ENCODE data around the gene DRC7.

Gene DRC7

DNA sequence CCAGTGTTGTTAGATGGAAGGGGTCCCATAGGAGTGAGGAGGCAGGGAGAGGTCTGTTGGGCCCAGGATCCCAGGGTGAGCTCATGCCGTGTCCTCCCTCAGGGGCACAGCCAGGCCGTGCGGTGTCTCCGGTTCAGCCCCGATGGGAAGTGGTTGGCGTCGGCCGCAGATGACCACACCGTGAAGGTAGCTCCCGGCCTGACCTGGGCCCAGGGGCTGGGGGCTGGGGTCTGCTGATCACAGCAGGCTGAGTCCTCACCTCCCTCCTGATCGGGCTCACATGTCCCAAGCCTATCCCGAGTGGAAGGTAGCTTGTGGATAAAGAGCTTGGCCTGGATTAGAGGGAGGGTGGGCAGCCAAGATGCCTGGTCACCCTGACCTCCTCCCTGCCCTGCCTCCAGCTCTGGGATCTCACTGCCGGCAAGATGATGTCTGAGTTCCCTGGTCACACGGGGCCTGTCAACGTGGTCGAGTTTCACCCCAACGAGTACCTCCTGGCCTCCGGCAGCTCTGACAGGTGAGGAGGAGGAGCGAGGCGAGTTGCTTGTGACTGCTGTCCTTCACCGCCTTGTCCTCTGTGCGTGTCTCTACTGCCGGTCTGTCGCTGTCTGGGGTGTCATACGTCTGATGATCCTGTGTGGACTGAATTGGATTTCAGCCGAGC is 57.1 kb downstream of the DRC7 start:
- H3K27ac ChIP-seq, result no peak overlapping the region
- no peak for TF ChIP-seq ZFX (IDR thresholded peaks at IDR 0.05; ENCODE audit: borderline replicate concordance)
- TF ChIP-seq, protein P1, sequence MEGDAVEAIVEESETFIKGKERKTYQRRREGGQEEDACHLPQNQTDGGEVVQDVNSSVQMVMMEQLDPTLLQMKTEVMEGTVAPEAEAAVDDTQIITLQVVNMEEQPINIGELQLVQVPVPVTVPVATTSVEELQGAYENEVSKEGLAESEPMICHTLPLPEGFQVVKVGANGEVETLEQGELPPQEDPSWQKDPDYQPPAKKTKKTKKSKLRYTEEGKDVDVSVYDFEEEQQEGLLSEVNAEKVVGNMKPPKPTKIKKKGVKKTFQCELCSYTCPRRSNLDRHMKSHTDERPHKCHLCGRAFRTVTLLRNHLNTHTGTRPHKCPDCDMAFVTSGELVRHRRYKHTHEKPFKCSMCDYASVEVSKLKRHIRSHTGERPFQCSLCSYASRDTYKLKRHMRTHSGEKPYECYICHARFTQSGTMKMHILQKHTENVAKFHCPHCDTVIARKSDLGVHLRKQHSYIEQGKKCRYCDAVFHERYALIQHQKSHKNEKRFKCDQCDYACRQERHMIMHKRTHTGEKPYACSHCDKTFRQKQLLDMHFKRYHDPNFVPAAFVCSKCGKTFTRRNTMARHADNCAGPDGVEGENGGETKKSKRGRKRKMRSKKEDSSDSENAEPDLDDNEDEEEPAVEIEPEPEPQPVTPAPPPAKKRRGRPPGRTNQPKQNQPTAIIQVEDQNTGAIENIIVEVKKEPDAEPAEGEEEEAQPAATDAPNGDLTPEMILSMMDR (IDR thresholded peaks at IDR 0.05), result no peak

GRCh38 chr16:57752203-57752580 is 57.6 kb downstream of the DRC7 start:
- H3K27ac ChIP-seq, result no peak overlapping the region
- TF ChIP-seq, protein P1 (IDR thresholded peaks at IDR 0.05), result no peak
- TF ChIP-seq ZFX (IDR thresholded peaks at IDR 0.05; ENCODE audit: borderline replicate concordance), result no peak

DNA sequence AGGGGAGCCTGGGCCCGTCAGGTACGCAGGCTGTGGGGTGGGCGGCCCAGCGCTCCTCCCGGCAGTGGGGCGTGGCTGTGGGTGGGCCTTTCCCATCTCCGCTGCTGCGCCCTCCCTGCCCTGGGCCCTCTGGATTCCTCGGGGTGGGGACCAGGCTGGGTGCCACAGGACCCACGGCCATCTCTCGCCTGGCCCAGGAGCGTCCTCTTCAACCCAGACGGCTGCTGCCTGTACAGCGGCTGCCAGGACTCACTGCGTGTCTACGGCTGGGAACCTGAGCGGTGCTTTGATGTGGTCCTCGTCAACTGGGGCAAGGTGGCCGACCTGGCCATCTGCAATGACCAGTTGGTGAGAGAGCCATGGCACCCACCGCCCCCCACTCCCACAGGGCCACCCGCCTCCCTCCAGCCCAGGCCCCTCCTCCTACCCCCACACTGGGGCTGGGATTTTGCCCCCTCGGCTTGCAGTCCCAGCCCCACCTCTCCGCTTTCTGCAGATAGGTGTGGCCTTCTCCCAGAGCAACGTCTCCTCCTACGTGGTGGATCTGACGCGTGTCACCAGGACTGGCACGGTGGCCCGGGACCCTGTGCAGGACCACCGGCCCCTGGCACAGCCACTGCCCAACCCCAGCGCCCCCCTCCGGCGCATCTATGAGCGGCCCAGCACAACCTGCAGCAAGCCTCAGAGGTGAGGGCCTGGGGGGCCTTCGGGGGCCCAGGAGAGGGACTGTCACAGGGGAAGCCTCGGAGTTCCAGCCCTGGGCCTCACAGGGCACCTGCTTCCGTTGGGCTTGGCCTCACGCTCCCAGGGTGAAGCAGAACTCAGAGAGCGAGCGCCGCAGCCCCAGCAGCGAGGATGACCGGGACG is 58.2 kb downstream of the DRC7 start:
- TF ChIP-seq, protein P1 (IDR thresholded peaks at IDR 0.05), result no peak
- TF ChIP-seq ZFX (IDR thresholded peaks at IDR 0.05; ENCODE audit: borderline replicate concordance), result no peak

DNA sequence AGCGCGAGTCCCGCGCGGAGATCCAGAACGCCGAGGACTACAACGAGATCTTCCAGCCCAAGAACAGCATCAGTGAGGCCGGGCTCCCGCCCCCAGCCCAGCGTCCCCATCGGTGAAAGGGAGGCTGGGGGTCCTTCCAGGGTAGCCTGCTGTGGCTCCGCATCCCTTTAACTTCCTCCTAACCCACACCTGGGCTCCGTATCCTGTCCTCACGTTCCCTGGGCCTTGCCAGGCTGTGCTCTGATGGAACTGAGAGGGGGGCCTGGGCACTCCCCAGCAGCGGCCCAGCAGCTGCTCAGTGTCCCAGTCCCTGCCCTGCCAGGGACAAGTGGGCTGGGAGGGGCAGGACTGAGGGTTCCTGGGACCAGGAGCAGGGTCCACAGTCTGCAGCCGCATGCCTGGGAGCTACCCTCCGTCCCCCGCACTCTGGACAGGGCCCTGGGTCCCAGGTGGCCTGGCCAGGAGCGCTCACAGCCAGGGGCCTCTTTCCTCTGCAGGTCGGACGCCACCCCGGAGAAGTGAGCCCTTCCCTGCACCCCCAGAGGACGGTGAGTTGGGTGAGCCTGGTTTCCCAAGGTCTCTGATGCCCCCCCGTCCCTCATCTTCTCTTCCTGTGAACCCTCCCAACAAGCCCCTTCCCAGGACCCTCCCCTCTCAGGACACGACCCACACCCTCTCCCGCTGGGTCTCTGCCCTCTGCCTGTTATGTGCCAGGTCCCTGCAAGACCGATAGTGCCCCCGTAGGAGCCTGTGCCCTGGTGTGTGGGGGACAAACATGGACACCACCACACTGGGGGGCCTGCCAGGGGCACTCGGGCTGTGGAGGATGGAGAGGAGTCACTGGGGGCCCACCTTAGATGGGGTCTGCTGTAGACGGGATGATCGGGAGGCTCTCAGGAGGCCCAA is 59.1 kb downstream of the DRC7 start:
- H3K27ac ChIP-seq, result no peak overlapping the region
- TF ChIP-seq ZFX (IDR thresholded peaks at IDR 0.05; ENCODE audit: borderline replicate concordance), result no peak
- TF ChIP-seq, protein P1 (IDR thresholded peaks at IDR 0.05), result no peak

More for the DNA sequence above, 58.2 kb downstream of the DRC7 start:
- no peak overlapping the region for H3K27ac ChIP-seq

DNA sequence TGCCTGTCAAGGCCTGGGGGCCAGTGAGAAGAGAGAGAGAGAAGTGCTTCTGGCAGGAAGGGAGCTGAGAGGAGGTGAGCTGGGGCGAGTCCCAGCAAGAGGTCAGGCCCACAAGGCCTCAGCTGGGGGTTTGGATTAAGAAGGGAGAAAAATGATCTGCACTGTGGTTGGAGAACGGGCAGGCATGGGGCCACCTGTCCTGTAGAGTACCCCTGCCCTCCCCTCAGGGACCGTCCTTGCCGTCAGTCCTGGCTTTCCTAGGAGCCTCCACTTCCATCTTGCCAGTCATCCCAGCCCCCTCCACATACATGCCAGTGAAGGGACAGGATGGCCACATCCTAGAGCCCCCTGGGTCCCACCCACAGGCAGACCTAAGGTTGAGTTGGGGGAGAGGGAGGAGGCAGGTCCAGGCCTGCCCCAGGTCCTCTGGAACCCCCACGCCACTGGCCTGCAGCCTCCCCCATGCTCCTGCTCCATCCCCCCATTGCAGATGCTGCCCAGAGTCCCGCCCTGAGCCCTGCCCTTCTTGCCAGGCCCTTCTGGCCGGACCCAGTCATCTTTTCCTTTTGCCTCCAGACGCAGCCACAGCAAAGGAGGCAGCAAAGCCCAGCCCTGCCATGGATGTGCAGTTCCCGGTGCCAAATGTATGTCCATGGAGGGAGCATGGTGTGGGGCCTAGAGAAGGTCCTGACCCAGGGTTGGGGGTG is 59.9 kb downstream of the DRC7 start:
- no peak overlapping the region for H3K27ac ChIP-seq
- TF ChIP-seq, protein P1 (IDR thresholded peaks at IDR 0.05), result no peak
- no peak for TF ChIP-seq ZFX (IDR thresholded peaks at IDR 0.05; ENCODE audit: borderline replicate concordance)

DNA sequence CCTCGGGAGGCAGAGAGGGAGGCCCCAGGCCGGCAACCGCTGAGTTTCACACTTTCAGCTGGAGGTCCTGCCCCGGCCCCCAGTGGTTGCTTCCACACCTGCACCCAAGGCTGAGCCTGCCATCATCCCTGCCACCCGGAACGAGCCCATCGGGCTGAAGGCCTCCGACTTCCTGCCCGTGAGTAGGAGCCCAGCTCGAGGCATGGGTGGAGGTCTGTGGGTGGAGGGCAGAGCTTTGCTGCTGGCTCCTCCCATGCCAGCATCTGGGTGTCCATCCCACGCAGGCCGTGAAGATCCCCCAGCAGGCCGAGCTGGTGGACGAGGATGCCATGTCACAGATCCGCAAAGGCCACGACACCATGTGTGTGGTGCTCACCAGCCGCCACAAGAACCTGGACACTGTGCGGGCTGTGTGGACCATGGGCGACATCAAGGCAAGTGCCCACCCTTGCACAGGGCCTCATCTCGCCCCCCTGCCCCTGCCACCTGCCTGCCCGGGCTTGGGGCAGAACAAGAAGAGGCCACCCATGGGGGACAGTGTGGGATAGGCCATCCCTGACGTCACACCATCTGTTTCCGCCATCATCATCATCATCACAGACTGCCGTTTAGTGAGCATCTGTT is 60.6 kb downstream of the DRC7 start:
- H3K27ac ChIP-seq, result no peak overlapping the region
- no peak for TF ChIP-seq ZFX (IDR thresholded peaks at IDR 0.05; ENCODE audit: borderline replicate concordance)
- TF ChIP-seq, protein P1 (IDR thresholded peaks at IDR 0.05), result no peak

Data from 22Rv1 (cell line).